Kidney (tissue), 14 donors: ENCODE results near the gene DRD4. TPM values are rescaled to one million over a fixed set of nuclear protein-coding genes. Genes with fewer than 3 reads are reported as not detected.

ENCODE experiments used
- DNase-seq, 5 donors: peaks; one replicate each; pipeline ENCODE4 v3.0.0-alpha.2; 2013 to 2020
- FAIRE-seq: peaks from 2 replicates; lab custom pipeline; 2012; peaks lifted over from hg19 to GRCh38; lab: Jason Lieb, UNC
- H3K27ac ChIP-seq, 2 donors: one replicate each; pipeline ENCODE4 v1.7.0; 2013; ENCODE audit warnings: low read depth in 2 of 2, low read length in 2 of 2, inconsistent platforms in 1 of 2
- H3K27me3 ChIP-seq: one replicate; pipeline ENCODE4 v1.7.1; 2013; ENCODE audit warnings: low read length, inconsistent platforms; ENCODE audit not compliant: control insufficient read depth, insufficient read depth
- H3K36me3 ChIP-seq, 3 donors: one replicate each; pipeline versions ENCODE4 v1.7.0 to v1.7.1; 2013; ENCODE audit warnings: low read length in 3 of 3, control low read depth in 1 of 3, inconsistent platforms in 1 of 3; ENCODE audit not compliant: insufficient read depth in 3 of 3, control insufficient read depth in 2 of 3
- H3K4me1 ChIP-seq, 3 donors: one replicate each; pipeline versions ENCODE4 v1.7.0 to v1.7.1; 2013; ENCODE audit warnings: low read length in 3 of 3, inconsistent platforms in 1 of 3, low read depth in 1 of 3; ENCODE audit not compliant: control insufficient read depth in 2 of 3, insufficient read depth in 2 of 3
- H3K4me3 ChIP-seq, 3 donors: one replicate each; pipeline versions ENCODE4 v1.7.0 to v1.8.1; 2013; ENCODE audit warnings: low read length in 3 of 3, control low read depth in 1 of 3, inconsistent platforms in 1 of 3
- H3K9ac ChIP-seq, 3 donors: one replicate each; pipeline versions ENCODE4 v1.7.0 to v1.7.1; 2013; ENCODE audit warnings: low read length in 3 of 3, control low read depth in 1 of 3, inconsistent platforms in 1 of 3
- H3K9me3 ChIP-seq, 3 donors: one replicate each; pipeline versions ENCODE4 v1.7.0 to v1.7.1; 2013; ENCODE audit warnings: low read length in 3 of 3, control low read depth in 1 of 3, inconsistent platforms in 1 of 3; ENCODE audit not compliant: control insufficient read depth in 2 of 3, insufficient read depth in 1 of 3
- intact Hi-C: fragments of 100-400 bp; cut with DNase I; formaldehyde crosslinking; loops from one replicate; pipeline ENCODE4 v1.11.1; 2022
- polyA plus RNA-seq: library from polyadenylated mRNA; stranded (reverse); fragments of 350-450 nt; fragmentation: Illumina TruSeq; extraction: RNeasy Lipid Tissue Mini Kit (QIAGEN cat#74804); gene quantifications from one replicate; pipeline ENCODE4 v1.2.3, GENCODE V29; 2014; ENCODE audit warnings: low read depth, low replicate concordance; ENCODE audit not compliant: insufficient read depth
- total RNA-seq: library from RNA; stranded (reverse); fragmentation: NEBNext Ultra II Directional; extraction: Animal tissue kit (Norgen Biotek cat#: 25700); gene quantifications from one replicate; pipeline ENCODE4 v1.2.1, GENCODE V29; 2021
- TF ChIP-seq, protein P1 (sequence below): IDR thresholded peaks from 3 replicates; pipeline ENCODE4 v1.5.1; 2012; ENCODE audit warnings: mild to moderate bottlenecking, moderate library complexity, borderline replicate concordance; ENCODE audit not compliant: insufficient read depth; ENCODE audit errors: extremely low read depth
- donor health status: control.
- donor health status: control.
- donor health status: control.
- donor health status: control.
- donor health status: control.
- donor health status: DM: yes; HTN: yes; CAD: no.
- donor health status: Normal renal cell carcinoma (clear cell type).

The DRD4 gene
- total and polyA plus RNA-seq, 2 donors from 2014 or later, result 0.47 to 1.1 TPM

- Histone ChIP-seq H3K36me3 (peaks cover 0 to 50% (median 33%) of the 10 kb centered on the region in 3 donors), H3K27ac (no peak overlapping the region), H3K4me1 (no peaks in the 10 kb centered on the region), H3K27me3 (no peaks in the 10 kb centered on the region), H3K4me3 (no peak overlapping the region), H3K9ac (no peak overlapping the region), H3K9me3 (no peaks in the 10 kb centered on the region)
- DNase-seq (no peak), FAIRE-seq (no peak)
- intact Hi-C loops, result no loop called here
- TF ChIP-seq, protein P1, sequence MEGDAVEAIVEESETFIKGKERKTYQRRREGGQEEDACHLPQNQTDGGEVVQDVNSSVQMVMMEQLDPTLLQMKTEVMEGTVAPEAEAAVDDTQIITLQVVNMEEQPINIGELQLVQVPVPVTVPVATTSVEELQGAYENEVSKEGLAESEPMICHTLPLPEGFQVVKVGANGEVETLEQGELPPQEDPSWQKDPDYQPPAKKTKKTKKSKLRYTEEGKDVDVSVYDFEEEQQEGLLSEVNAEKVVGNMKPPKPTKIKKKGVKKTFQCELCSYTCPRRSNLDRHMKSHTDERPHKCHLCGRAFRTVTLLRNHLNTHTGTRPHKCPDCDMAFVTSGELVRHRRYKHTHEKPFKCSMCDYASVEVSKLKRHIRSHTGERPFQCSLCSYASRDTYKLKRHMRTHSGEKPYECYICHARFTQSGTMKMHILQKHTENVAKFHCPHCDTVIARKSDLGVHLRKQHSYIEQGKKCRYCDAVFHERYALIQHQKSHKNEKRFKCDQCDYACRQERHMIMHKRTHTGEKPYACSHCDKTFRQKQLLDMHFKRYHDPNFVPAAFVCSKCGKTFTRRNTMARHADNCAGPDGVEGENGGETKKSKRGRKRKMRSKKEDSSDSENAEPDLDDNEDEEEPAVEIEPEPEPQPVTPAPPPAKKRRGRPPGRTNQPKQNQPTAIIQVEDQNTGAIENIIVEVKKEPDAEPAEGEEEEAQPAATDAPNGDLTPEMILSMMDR, result no peak
These were observed 47.3 kb upstream of the DRD4 start for GRCh38 chr11:589798-590197.

GRCh38 chr11:590997-591396 is 46.1 kb upstream of the DRD4 start:
- H3K27ac ChIP-seq, result no peak overlapping the region
- TF ChIP-seq, protein P1, result no peak
- no peaks in the 10 kb centered on the region for H3K27me3 ChIP-seq
- no peak for FAIRE-seq
- H3K36me3 ChIP-seq, result peaks cover 0 to 56% (median 33%) of the 10 kb centered on the region in 3 donors
- no peaks in the 10 kb centered on the region for H3K4me1 ChIP-seq
- no peaks in the 10 kb centered on the region for H3K9me3 ChIP-seq
- intact Hi-C loops, result no loop called here
- no peak overlapping the region for H3K9ac ChIP-seq
- no peak for DNase-seq
- H3K4me3 ChIP-seq, result no peak overlapping the region

- intact Hi-C loops, result no loop called here
- Histone ChIP-seq H3K36me3 (peaks cover 0 to 52% (median 31%) of the 10 kb centered on the region in 3 donors), H3K9ac (no peak overlapping the region), H3K4me3 (no peak overlapping the region), H3K4me1 (no peaks in the 10 kb centered on the region), H3K27ac (no peak overlapping the region), H3K27me3 (no peaks in the 10 kb centered on the region), H3K9me3 (no peaks in the 10 kb centered on the region)
- DNase-seq (no peak), FAIRE-seq (no peak)
- TF ChIP-seq, protein P1, result no peak
These were observed 44.6 kb upstream of the DRD4 start for GRCh38 chr11:592501-592900.

GRCh38 chr11:592918-593317 is 44.2 kb upstream of the DRD4 start:
- TF ChIP-seq, protein P1, result no peak
- H3K36me3 ChIP-seq, result peaks cover 0 to 49% (median 30%) of the 10 kb centered on the region in 3 donors

More at GRCh38 chr11:592918-593317, 44.2 kb upstream of the DRD4 start:
- intact Hi-C loops, result no loop called here
- Histone ChIP-seq H3K27ac (no peak overlapping the region), H3K9ac (no peak overlapping the region), H3K27me3 (no peaks in the 10 kb centered on the region), H3K9me3 (no peaks in the 10 kb centered on the region), H3K4me1 (no peaks in the 10 kb centered on the region), H3K4me3 (no peak overlapping the region)
- FAIRE-seq, result no peak
- no peak for DNase-seq
